Measurements from ENCODE around the gene MRPL20. TPM values are rescaled to one million over a fixed set of nuclear protein-coding genes. Genes with fewer than 3 reads are reported as not detected.

MRPL20 gene
- 76.9 and 98.2 TPM in 2 replicates for total RNA-seq

GRCh38 chr1:1406821-1407635, at the start of gene MRPL20:
TSS of gene MRPL20 (minus strand) at chr1:1407293. CDS start at chr1:1407217, 76 bp downstream.

GRCh38 chr1:1449099-1449739, 42.1 kb upstream of the MRPL20 start, which contains the start of gene ATAD3C:
TSS of gene ATAD3C (plus strand) at chr1:1449689. CDS start at chr1:1450684, 995 bp downstream.

GRCh38 chr1:1435106-1435903, 28.2 kb upstream of the MRPL20 start, which contains the start of gene VWA1:
TSS of gene VWA1 (plus strand) at chr1:1435690. CDS start at chr1:1435749, 59 bp downstream.

GRCh38 chr1:1421147-1421906, 14.2 kb upstream of the MRPL20 start, which contains the start of gene ANKRD65:
TSS of gene ANKRD65 (minus strand) at chr1:1421276. CDS start at chr1:1421005, 271 bp downstream.

GRCh38 chr1:1399187-1399871, 7.8 kb downstream of the MRPL20 start, which contains the start of gene CCNL2:
TSS of gene CCNL2 (minus strand) at chr1:1399335. CDS start at chr1:1399306, 29 bp downstream.

GRCh38 chr1:1374929-1375662, 32.0 kb downstream of the MRPL20 start, which contains the start of gene AURKAIP1:
TSS of gene AURKAIP1 (minus strand) at chr1:1375207. CDS start at chr1:1374756, 451 bp downstream.

GRCh38 chr1:1358433-1359271, 48.4 kb downstream of the MRPL20 start, which contains the start of gene MXRA8:
TSS of gene MXRA8 (minus strand) at chr1:1358555. CDS start at chr1:1358504, 51 bp downstream.

Other genes starting within 250 kb of the MRPL20 start
- not detected in 2 replicates for gene TTLL10, start 233.4 kb downstream of the MRPL20 start, total RNA-seq
- gene TNFRSF18, start 200.7 kb downstream of the MRPL20 start, total RNA-seq, result not detected in 2 replicates
- 1.9 TPM in 1 of 2 replicates, not detected in the other for gene TNFRSF4, start 193.1 kb downstream of the MRPL20 start, total RNA-seq
- 231 and 251 TPM in 2 replicates for gene SDF4, start 175.3 kb downstream of the MRPL20 start, total RNA-seq
- 21.7 and 38.4 TPM in 2 replicates for gene B3GALT6, start 175.1 kb downstream of the MRPL20 start, total RNA-seq
- 4.0 TPM in 1 of 2 replicates, not detected in the other for gene C1QTNF12, start 160.6 kb downstream of the MRPL20 start, total RNA-seq
- 31.1 and 39.7 TPM in 2 replicates for gene UBE2J2, start 133.4 kb downstream of the MRPL20 start, total RNA-seq
- gene SCNN1D, start 126.9 kb downstream of the MRPL20 start, total RNA-seq, result 0.16 and 0.90 TPM in 2 replicates
- 20.4 and 39.4 TPM in 2 replicates for gene ACAP3, start 99.4 kb downstream of the MRPL20 start, total RNA-seq
- gene PUSL1, start 98.7 kb downstream of the MRPL20 start, total RNA-seq, result 25.8 and 28.7 TPM in 2 replicates
- 64.3 and 78.3 TPM in 2 replicates for gene INTS11, start 82.6 kb downstream of the MRPL20 start, total RNA-seq
- 31.1 and 32.6 TPM in 2 replicates for gene CPTP, start 82.5 kb downstream of the MRPL20 start, total RNA-seq
- under 0.01 and 0.49 TPM in 2 replicates for gene TAS1R3, start 76.0 kb downstream of the MRPL20 start, total RNA-seq
- 43.1 and 48.4 TPM in 2 replicates for gene DVL1, start 57.9 kb downstream of the MRPL20 start, total RNA-seq
- gene MXRA8, start 48.7 kb downstream of the MRPL20 start, total RNA-seq, result 121 and 139 TPM in 2 replicates
- gene AURKAIP1, start 32.1 kb downstream of the MRPL20 start, total RNA-seq, result 117 and 148 TPM in 2 replicates
- gene CCNL2, start 8.0 kb downstream of the MRPL20 start, total RNA-seq, result 79.7 and 127 TPM in 2 replicates
- gene ANKRD65, start 14.0 kb upstream of the MRPL20 start, total RNA-seq, result 2.2 TPM in 1 of 2 replicates, not detected in the other
- gene VWA1, start 28.4 kb upstream of the MRPL20 start, total RNA-seq, result 17.7 and 32.0 TPM in 2 replicates
- not detected in 2 replicates for gene ATAD3C, start 42.4 kb upstream of the MRPL20 start, total RNA-seq
- gene ATAD3B, start 64.5 kb upstream of the MRPL20 start, total RNA-seq, result 15.7 and 19.9 TPM in 2 replicates
- 34.5 and 35.4 TPM in 2 replicates for gene ATAD3A, start 104.9 kb upstream of the MRPL20 start, total RNA-seq
- gene TMEM240, start 133.3 kb upstream of the MRPL20 start, total RNA-seq, result 7.0 TPM in 2 replicates
- gene SSU72, start 167.6 kb upstream of the MRPL20 start, total RNA-seq, result 85.7 and 101 TPM in 2 replicates
- 10.8 and 14.9 TPM in 2 replicates for gene FNDC10, start 192.8 kb upstream of the MRPL20 start, total RNA-seq
- gene MIB2, start 208.2 kb upstream of the MRPL20 start, total RNA-seq, result 51.0 and 54.3 TPM in 2 replicates
- 15.7 and 30.8 TPM in 2 replicates for gene MMP23B, start 224.9 kb upstream of the MRPL20 start, total RNA-seq

Measured in cardiac atrium fibroblast (primary cell).